Femur (tissue), 1 donor: Measurements from ENCODE around the gene SGMS1.
"Not testable (repeated sequence)": the region's sequence is repeated elsewhere in the genome, so short reads cannot be mapped to it uniquely, and the experiment has no call there.

ENCODE experiments used
- DNase-seq: peaks from one replicate; pipeline ENCODE4 v3.0.0-alpha.2; 2017

Gene SGMS1

GRCh38 chr10:50578949-50579348, 44.8 kb downstream of the SGMS1 start:
- no peak for DNase-seq

GRCh38 chr10:50577681-50578350, 45.9 kb downstream of the SGMS1 start:
- no peak for DNase-seq

DNA sequence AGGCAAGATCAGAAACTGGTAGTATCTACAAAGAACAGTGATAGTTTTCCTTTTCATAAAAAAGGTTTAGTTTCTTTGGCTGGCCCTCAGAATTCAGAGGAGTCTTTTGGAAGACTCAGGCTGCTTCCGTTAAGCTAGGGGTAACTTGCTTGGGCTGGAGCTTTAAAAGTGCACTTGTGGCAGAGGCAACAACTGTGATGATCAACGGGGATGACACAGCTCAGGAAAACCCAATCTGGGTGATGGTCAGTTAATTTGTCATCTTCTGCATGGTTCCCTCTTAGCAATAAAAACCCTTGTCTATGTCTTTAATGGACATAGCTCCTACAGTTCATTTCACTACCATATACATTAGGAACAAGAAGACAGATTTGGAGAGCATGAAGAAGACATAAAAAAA, 46.7 kb downstream of the SGMS1 start:
- no peak for DNase-seq

- DNase-seq, result no peak
Observed at GRCh38 chr10:50576245-50576815, 47.4 kb downstream of the SGMS1 start.

- DNase-seq, result no peak
Observed at GRCh38 chr10:50575477-50576244, 48.1 kb downstream of the SGMS1 start.

- no peak for DNase-seq
Observed at GRCh38 chr10:50574931-50575330, 48.8 kb downstream of the SGMS1 start.

- no peak for DNase-seq
Observed at GRCh38 chr10:50574305-50574704, 49.5 kb downstream of the SGMS1 start.

DNA sequence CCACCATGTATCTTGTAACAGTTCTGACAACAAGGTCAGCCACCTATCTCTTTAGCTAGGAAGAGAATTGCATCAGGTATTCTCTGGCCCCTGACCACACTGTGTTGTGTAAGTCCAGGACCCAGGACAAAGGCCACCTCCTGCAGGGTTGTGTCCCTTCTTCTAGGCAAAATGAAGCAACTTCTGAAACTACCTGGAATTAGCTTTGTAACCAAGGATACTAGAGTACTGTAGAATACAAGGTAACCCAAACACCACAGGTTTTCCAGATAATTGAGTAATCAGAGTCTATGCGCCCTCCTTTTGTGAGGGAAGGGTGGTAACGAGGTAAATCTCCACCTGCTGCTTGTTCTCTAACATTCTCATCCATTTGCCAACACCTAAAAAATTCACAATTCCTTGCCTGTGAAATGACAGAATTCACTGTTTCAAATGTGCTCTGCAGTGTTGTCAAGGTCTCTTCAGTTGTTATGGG, 51.7 kb downstream of the SGMS1 start:
- no peak for DNase-seq

DNA sequence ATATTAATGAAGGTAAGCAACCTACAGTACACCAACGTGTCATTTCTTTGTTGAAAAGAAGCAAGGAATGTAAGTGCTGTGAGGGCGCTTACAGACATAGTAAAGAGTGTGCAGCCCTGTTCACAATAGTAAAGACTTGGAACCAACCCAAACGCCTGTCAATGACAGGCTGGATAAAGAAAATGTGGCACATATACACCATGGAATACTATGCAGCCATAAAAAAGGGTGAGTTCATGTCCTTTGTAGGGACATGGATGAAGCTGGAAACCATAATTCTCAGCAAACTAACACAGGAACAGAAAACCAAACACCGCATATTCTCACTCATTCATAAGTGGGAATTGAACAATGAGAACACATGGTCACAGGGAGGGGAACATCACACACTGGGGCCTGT, 55.0 kb downstream of the SGMS1 start:
- DNase-seq, result not testable (repeated sequence)

DNA sequence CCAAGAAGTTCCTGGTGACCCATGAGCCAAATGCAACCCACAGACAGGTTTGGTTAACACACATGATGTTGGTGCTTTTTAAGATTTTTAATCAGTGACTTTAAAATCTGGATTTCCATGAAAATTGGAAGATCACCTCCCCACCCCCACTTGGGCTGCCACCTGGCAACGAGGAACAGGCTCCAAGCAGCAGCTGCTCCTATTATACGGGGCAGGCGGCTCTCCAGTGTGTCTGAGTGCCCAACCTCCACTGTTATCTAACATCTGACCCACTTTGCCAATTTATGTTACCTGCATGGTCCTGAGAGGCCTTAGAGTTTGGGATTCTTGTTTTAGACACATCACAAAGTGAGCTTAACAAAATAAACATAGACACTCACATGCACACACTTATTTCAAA, 56.4 kb downstream of the SGMS1 start:
- DNase-seq, result no peak

GRCh38 chr10:50566150-50566549, 57.6 kb downstream of the SGMS1 start:
- DNase-seq, result no peak

DNA sequence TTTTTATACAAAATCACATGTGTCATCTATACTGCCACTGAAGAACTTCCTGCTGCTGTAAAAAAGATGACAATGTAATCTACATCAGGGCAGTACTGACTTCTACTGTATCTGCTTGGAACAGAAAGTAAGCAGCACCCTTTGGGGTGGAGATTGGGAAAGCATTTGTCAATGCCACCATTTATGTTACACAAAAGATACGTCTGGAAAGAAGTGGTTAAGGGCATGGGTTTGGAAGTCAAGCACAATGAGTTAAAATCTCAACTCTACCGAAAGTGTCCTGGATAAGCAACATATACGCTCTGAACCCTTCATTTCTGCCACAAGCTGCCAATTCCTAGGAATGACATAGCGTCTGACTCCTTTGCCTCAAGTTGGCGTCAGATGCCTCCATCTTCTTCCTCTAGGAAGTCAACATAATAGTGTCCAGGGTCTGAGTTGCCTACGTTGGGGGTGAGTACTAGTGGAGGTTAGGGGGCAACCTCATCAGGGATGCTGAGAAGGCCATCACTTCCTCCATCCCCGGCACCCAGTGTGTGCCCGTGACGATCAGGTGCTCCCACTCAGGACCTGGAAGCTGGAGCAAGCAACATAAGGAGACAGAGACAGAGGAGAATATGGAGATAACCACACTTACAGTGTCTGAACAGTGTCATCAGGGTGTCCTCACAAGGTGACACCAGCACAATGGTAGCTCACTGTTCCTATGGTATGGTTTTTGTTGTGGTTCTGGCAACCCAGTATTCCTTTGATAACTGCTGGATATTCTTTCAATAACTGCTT, 58.3 kb downstream of the SGMS1 start:
- DNase-seq, result no peak

DNA sequence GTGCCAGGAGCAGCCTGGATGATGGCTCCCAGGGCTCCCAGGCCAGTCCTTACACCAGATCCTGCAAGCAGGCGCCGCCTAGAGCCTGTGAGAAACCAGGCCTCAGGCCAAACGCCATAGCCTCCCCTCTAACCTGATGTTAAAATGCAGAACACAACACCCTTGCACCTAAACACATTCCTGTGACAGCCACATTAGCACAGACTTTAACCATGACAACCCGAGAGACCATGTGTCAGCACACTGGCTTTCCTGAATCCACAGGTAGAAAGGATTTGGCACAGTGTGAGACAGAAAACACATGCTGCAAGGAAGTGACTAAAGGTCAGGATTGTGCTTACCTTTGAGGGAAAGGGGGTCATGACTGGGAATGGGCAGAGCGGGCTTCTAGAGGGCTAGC, 59.9 kb downstream of the SGMS1 start:
- no peak for DNase-seq

- no peak for DNase-seq
Observed at GRCh38 chr10:50561816-50562215, 61.9 kb downstream of the SGMS1 start.

GRCh38 chr10:50561266-50561665, 62.5 kb downstream of the SGMS1 start:
- DNase-seq, result no peak

GRCh38 chr10:50560370-50560769, 63.4 kb downstream of the SGMS1 start:
- DNase-seq, result no peak

DNA sequence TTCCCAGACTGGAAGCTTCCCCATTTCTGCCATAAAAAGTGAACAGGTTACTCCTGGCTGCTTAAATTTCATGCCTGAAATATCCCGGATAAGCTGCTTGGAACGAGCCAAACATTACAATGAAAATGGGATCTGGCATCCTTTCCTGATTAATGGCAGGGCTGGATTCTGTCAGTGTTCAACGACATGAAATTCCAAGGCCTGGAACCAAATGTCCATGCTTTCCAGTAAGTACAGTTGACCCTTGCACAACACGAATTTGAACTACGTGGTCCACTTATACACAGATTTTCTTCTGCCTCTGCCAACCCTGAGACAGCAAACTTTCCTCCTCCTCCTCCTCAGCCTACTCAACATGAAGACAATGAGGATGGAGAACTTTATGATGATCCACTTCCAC, 65.4 kb downstream of the SGMS1 start:
- no peak for DNase-seq

DNA sequence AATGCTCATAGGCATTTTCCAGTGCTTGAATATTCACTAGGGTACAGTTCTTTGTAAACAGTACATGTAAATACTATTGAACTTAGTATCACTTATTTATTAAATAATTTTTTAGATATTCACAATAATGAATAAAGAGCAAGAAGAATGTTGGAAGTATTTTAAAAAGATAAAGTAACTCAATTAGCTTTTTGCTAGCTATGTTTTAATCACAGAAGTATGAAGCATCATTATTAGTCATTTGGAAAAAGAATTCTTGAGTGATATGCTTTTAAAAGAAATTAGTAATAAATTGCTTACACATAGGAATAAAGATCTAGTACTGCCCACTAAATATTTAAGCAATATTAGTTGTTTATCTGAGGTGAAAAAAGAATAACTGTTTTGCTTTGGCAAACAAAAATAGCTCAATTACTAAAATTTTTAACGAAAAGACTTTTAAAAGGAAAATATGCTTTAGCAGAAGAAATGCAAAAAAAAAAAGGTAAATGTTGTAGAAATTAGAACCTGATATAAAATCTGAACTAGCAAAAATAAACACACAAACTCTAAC, 66.5 kb downstream of the SGMS1 start:
- DNase-seq, result no peak

DNA sequence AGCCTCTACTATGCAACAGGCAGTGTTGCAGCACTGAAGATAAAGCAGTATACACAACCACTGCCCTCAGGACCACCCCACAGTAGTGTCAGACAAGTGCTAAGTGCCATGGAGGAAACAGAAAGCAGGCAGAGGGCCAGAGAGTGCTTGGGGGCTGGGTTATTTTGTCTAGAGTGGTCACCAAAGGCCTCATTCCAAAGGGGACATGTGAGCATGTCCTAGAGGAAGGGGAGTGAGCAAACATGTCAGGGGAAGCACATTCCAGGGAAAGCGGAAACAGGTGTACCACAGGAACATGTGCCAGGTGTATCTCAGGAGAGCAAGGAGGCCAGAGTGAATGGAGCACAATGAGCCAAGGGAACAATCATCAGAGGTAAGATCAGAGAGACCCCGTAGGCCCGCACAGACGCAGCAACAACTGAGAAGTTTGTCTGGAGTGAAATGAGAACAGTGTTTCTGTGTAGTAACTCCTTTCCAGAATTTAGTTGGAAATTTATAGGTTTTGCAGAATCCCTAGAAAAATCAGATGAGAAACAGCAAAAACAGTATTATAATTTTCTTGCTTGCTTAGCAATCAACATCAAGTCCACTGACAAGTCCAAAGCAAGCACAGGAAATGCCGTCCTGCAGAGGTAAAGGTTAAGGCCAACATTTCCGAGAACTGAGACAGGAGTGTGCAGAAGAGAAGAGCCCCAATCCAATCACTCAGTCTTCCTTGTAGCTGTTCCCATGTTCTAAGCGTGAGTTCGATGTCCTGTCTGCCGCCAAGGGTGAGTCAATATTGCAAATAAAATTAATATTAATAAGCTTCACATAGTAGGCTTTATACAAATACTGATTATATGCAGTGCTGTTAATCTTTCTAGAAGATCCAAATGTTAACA, 67.3 kb downstream of the SGMS1 start:
- no peak for DNase-seq

- DNase-seq, result no peak
Observed at GRCh38 chr10:50554995-50555568, 68.7 kb downstream of the SGMS1 start.

GRCh38 chr10:50554376-50554994, 69.3 kb downstream of the SGMS1 start:
- no peak for DNase-seq
